SU-DHL-6 (cell line): ENCODE results near the gene SFPQ.
"Not testable (repeated sequence)": the region's sequence is repeated elsewhere in the genome, so short reads cannot be mapped to it uniquely, and the experiment has no call there.

ENCODE experiments used
- H2AFZ ChIP-seq: fragments of 200-600 bp; sonication (generic); 2 replicates; pipeline ENCODE4 v1.6.1; 2014; ENCODE audit warnings: low read depth, mild to moderate bottlenecking, moderate library complexity, mixed read lengths, antibody characterized with exemption, low read length; ENCODE audit not compliant: severe bottlenecking
- H3F3A ChIP-seq: fragments of 200-600 bp; shearing (Covaris generic); 2 replicates; pipeline ENCODE4 v1.6.0; 2016; ENCODE audit warnings: antibody characterized with exemption, mild to moderate bottlenecking; ENCODE audit not compliant: insufficient read depth
- H3K27ac ChIP-seq: fragments of 200-600 bp; sonication (generic); 2 replicates; pipeline ENCODE4 v1.5.1; 2016; ENCODE audit warnings: low read depth, mild to moderate bottlenecking, low read length, moderate library complexity, mixed read lengths
- H3K27me3 ChIP-seq: fragments of 200-600 bp; sonication (generic), shearing (Covaris generic); 2 replicates; pipeline ENCODE4 v1.6.0; 2014; ENCODE audit warnings: mild to moderate bottlenecking, low read length
- H3K36me3 ChIP-seq: fragments of 200-600 bp; sonication (generic); 2 replicates; pipeline ENCODE4 v1.6.1; 2014; ENCODE audit warnings: mild to moderate bottlenecking, low read length, mixed read lengths
- H3K4me2 ChIP-seq: fragments of 300-600, 200-600 bp; shearing (Covaris generic), sonication (generic); 2 replicates; pipeline ENCODE4 v1.6.0; 2014; ENCODE audit warnings: low read length, low read depth, mild to moderate bottlenecking; ENCODE audit not compliant: poor library complexity, severe bottlenecking
- H3K4me3 ChIP-seq: fragments of 200-600 bp; sonication (generic); 2 replicates; pipeline ENCODE4 v1.5.1; 2014; ENCODE audit warnings: antibody characterized with exemption, low read length, mild to moderate bottlenecking, mixed read lengths; ENCODE audit not compliant: insufficient read depth, poor library complexity, severe bottlenecking
- H3K79me2 ChIP-seq: fragments of 200-600 bp; sonication (generic); 2 replicates; pipeline ENCODE4 v1.6.1; 2014; ENCODE audit warnings: mild to moderate bottlenecking, low read length, moderate library complexity; ENCODE audit not compliant: insufficient read depth
- H3K9ac ChIP-seq: fragments of 200-600 bp; sonication (generic); 2 replicates; pipeline ENCODE4 v1.7.0; 2014; ENCODE audit warnings: mild to moderate bottlenecking, low read length
- H3K9me2 ChIP-seq: fragments of 200-600 bp; sonication (generic); replicated peaks from 2 replicates; pipeline ENCODE4 v1.6.1; 2014; ENCODE audit warnings: low read length; ENCODE audit not compliant: insufficient read depth
- H3K9me3 ChIP-seq: fragments of 200-600 bp; sonication (generic); 2 replicates; pipeline ENCODE4 v1.6.1; 2014; ENCODE audit warnings: low read length, mixed read lengths; ENCODE audit not compliant: insufficient read depth
- H4K20me1 ChIP-seq: fragments of 200-600 bp; sonication (generic); 2 replicates; pipeline ENCODE4 v1.6.1; 2014; ENCODE audit warnings: low read depth, mild to moderate bottlenecking, antibody characterized with exemption, low read length, moderate library complexity, mixed read lengths
- EZH2phosphoT487 ChIP-seq: fragments of 200-600 bp; sonication (generic), shearing (Covaris generic); conservative IDR thresholded peaks from 2 replicates; pipeline ENCODE4 v1.6.1; 2018; ENCODE audit warnings: mild to moderate bottlenecking, antibody characterized with exemption, low read length, moderate library complexity, mixed read lengths
- TF ChIP-seq, protein P1 (sequence below): fragments of 200-600 bp; sonication (generic); IDR thresholded peaks from one replicate; pipeline ENCODE4 v1.5.1; 2017; ENCODE audit warnings: antibody characterized with exemption, mild to moderate bottlenecking, low read length, moderate library complexity; ENCODE audit not compliant: insufficient read depth, poor library complexity, severe bottlenecking

Gene SFPQ

DNA sequence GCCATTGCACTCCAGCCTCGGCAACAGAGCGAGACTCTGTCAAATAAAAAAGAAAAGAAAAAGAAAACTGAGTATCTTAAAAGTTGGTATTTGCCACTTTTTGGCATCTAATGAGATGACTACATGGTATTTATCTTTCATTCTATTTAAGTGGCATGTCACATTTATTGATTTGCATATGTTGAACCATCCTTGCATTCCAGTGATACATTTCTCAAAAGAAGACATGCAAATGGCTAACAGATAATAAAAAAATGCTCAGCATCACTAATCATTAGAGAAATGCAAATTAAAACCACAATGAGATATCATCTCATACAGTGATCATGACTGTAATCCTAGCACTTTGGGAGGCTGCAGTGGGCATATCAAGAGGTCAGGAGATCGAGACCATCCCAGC, 28.1 kb downstream of the SFPQ start:
- TF ChIP-seq EZH2phosphoT487 = no peak
- TF ChIP-seq, protein P1, sequence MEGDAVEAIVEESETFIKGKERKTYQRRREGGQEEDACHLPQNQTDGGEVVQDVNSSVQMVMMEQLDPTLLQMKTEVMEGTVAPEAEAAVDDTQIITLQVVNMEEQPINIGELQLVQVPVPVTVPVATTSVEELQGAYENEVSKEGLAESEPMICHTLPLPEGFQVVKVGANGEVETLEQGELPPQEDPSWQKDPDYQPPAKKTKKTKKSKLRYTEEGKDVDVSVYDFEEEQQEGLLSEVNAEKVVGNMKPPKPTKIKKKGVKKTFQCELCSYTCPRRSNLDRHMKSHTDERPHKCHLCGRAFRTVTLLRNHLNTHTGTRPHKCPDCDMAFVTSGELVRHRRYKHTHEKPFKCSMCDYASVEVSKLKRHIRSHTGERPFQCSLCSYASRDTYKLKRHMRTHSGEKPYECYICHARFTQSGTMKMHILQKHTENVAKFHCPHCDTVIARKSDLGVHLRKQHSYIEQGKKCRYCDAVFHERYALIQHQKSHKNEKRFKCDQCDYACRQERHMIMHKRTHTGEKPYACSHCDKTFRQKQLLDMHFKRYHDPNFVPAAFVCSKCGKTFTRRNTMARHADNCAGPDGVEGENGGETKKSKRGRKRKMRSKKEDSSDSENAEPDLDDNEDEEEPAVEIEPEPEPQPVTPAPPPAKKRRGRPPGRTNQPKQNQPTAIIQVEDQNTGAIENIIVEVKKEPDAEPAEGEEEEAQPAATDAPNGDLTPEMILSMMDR = no peak
- Histone ChIP-seq H3K27me3 (no peaks in the 10 kb centered on the region), H3K9me3 (no peaks in the 10 kb centered on the region), H3K9ac (no peak overlapping the region), H3K27ac (no peak overlapping the region), H2AFZ (no peak overlapping the region), H3K36me3 (no peaks in the 10 kb centered on the region), H3K79me2 (no peaks in the 10 kb centered on the region), H4K20me1 (no peaks in the 10 kb centered on the region), H3F3A (no peaks in the 10 kb centered on the region), H3K4me2 (no peak overlapping the region), H3K4me3 (no peak overlapping the region), H3K9me2 (no peaks in the 10 kb centered on the region)

DNA sequence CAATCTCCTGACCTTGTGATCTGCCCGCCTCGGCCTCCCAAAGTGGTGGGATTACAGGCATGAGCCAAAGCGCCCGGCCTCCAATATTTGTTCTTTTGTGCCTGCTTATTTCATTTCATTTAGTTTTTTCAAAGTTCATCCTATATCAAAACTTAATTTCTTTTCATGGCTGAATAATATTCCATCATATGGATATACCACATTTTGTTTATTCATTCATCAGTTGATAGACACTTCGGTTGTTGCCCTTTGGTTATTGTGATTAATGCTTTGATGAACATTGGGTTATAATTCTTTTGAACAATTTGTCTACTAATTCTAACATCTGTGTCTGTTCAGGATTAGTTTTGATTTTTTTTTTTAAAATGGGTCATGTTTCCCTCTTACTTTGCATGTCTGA, 41.7 kb downstream of the SFPQ start:
- no peaks in the 10 kb centered on the region for H3K79me2 ChIP-seq

DNA sequence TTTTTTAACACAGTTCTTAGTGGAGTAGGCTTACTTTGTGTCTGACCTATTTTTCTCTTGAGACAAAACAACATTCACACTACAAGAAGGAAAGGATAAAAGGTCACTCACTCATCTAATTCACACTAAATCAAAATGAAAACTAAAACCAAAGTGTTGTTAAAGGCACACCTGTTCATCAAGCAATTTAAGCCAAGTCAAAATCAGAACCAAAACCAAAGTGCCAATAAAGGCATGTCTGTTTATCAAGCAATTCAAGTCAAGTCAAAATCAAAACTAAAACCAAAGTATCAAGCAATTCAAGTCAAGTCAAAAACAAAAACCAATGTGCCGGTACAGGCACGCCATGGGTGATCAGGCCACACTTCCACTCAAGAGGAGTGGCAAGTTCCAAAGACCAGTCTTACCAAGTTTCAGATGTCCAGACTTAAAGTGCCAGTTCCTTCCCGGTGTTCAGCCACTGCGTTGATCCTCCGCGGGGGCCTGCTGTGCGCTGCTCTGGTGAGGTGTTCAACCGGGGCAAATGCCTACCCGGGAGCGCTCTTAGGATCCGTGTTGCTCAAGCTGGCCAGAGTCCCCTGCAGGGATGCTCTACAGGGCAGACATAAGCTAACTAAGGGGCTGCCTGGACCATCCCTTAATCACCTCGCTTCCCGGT, 46.9 kb downstream of the SFPQ start:
- not testable (repeated sequence) for H3F3A ChIP-seq, H3K9me2 ChIP-seq, H3K79me2 ChIP-seq, H3K9ac ChIP-seq, H3K9me3 ChIP-seq, H2AFZ ChIP-seq, H3K36me3 ChIP-seq, H3K4me3 ChIP-seq, H3K4me2 ChIP-seq, H3K27ac ChIP-seq, H3K27me3 ChIP-seq, H4K20me1 ChIP-seq

More for the DNA sequence above, 41.7 kb downstream of the SFPQ start:
- H3K9me3 ChIP-seq = no peaks in the 10 kb centered on the region
- no peaks in the 10 kb centered on the region for H3K9me2 ChIP-seq
- no peak overlapping the region for H3K4me2 ChIP-seq
- no peak overlapping the region for H3K27ac ChIP-seq
- no peaks in the 10 kb centered on the region for H3K27me3 ChIP-seq
- TF ChIP-seq, protein P1 = no peak
- TF ChIP-seq EZH2phosphoT487 = no peak
- no peak overlapping the region for H3K9ac ChIP-seq
- no peak overlapping the region for H3K4me3 ChIP-seq
- no peaks in the 10 kb centered on the region for H4K20me1 ChIP-seq
- H2AFZ ChIP-seq = no peak overlapping the region
- H3K36me3 ChIP-seq = no peaks in the 10 kb centered on the region
- H3F3A ChIP-seq = no peaks in the 10 kb centered on the region

DNA sequence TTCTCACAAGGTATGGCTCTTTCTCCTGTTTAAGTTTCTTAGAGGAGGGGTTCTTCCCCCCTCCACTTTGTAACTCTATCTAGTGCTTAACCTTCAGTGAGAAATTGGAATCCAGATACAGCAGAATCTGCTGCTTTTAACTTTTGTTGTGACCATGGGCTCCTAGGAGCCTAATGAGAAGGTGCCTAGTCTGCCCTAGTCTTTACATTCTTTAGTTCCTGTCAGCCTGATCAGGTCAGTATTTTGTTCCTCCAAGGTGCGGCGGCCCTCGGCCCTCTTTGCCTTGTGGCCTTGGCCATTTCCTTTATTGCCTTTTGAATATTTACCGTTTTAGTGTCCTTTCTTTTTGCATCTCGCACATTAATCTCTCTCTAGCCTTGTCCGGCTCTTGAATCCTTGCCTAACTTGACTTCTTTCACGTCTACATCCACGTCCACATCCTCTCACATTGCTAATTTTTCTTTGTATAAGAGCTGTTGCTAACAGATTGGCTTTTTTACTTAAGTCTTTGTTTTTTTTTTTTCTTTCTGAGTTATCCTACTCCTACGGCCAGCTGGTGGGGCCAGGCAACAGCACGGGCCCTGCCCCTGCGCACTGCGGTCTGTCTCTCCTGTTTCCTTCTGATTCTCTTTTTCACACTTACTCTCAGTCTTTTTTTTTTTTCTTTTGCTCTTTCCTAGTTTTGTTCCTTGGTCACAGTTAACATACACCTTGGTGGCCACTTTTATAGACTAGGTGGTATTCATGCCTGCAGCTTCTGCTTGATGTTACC, 49.0 kb downstream of the SFPQ start:
- Histone ChIP-seq H4K20me1 (no peaks in the 10 kb centered on the region), H3K36me3 (no peaks in the 10 kb centered on the region), H3K9me3 (no peaks in the 10 kb centered on the region), H3K79me2 (no peaks in the 10 kb centered on the region), H3F3A (no peaks in the 10 kb centered on the region), H3K27ac (no peak overlapping the region), H3K4me3 (no peak overlapping the region), H3K27me3 (no peaks in the 10 kb centered on the region), H3K4me2 (no peak overlapping the region), H3K9me2 (no peaks in the 10 kb centered on the region), H3K9ac (no peak overlapping the region), H2AFZ (no peak overlapping the region)
- TF ChIP-seq, protein P1 = no peak
- no peak for TF ChIP-seq EZH2phosphoT487

DNA sequence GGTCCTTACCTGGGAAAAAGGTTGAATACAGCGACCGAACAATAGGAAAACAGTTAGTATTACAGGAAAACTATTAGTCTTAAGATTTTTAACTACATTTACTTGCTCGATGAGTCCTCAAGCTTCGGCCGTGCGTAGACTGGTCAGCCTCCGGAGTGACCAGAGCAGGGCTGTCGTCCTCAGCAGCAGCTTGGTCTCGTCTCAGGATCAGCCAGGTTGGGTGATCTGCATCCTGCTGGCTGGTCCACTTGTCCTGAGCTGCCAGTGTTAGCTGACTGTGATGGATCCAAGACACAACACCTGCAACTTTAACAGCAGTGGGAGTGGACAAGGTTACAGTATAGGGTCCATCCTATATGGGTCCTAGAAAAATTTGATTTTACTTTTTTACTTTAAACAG, 50.2 kb downstream of the SFPQ start:
- not testable (repeated sequence) for H4K20me1 ChIP-seq, H2AFZ ChIP-seq, H3F3A ChIP-seq, H3K4me2 ChIP-seq, H3K27ac ChIP-seq, H3K9ac ChIP-seq, H3K36me3 ChIP-seq, H3K4me3 ChIP-seq, H3K9me2 ChIP-seq, H3K9me3 ChIP-seq, H3K79me2 ChIP-seq, H3K27me3 ChIP-seq
